Measurements from ENCODE around the gene PRICKLE2.

GRCh38 chr3:64174328-64174727 lies 50.9 kb downstream of the PRICKLE2 start:
- no peak for TF ChIP-seq CTCF (IDR thresholded peaks at IDR 0.05; ENCODE audit: low read length)
- no peak for TF ChIP-seq EZH2 (optimal IDR thresholded peaks at IDR 0.05; ENCODE audit: low read depth, low read length)

All from MM.1S (cell line).